Neural cell (in vitro differentiated cells): Measurements from ENCODE around the gene GRK7. TPM values are rescaled to one million over a fixed set of nuclear protein-coding genes. Genes with fewer than 3 reads are reported as not detected.

Experiments used
- H2AFZ ChIP-seq: fragments of 200-600, 300-800 bp; sonication (generic), shearing (Covaris generic); 2 replicates; pipeline ENCODE4 v1.6.0; 2014; ENCODE audit warnings: low read depth, mild to moderate bottlenecking, antibody characterized with exemption, low read length, moderate library complexity
- H3F3A ChIP-seq: fragments of 200-600 bp; shearing (Covaris generic); 2 replicates; pipeline ENCODE4 v1.6.1; 2016; ENCODE audit warnings: mild to moderate bottlenecking, moderate library complexity, mixed read lengths, antibody characterized with exemption, low read length; ENCODE audit not compliant: insufficient read depth, poor library complexity, severe bottlenecking
- H3K27ac ChIP-seq: fragments of 200-600, 300-800 bp; sonication (generic), shearing (Covaris generic); 2 replicates; pipeline ENCODE4 v1.5.1; 2014; ENCODE audit warnings: mild to moderate bottlenecking, low read length, moderate library complexity
- H3K27me3 ChIP-seq: fragments of 300-800, 200-600 bp; sonication (generic), shearing (Covaris generic); 2 replicates; pipeline ENCODE4 v1.6.0; 2014; ENCODE audit warnings: mild to moderate bottlenecking, low read depth, low read length, moderate library complexity; ENCODE audit not compliant: insufficient read depth
- H3K36me3 ChIP-seq: fragments of 300-800, 200-600 bp; sonication (generic), shearing (Covaris generic); 2 replicates; pipeline ENCODE4 v1.5.1; 2014; ENCODE audit warnings: mild to moderate bottlenecking, antibody characterized with exemption, low read length, moderate library complexity; ENCODE audit not compliant: insufficient read depth
- H3K4me2 ChIP-seq: fragments of 300-800, 200-600 bp; sonication (generic), shearing (Covaris generic); 2 replicates; pipeline ENCODE4 v1.6.0; 2014; ENCODE audit warnings: mild to moderate bottlenecking, low read length
- H3K4me3 ChIP-seq: fragments of 300-800, 200-600 bp; sonication (generic), shearing (Covaris generic); 2 replicates; pipeline ENCODE4 v1.5.1; 2014; ENCODE audit warnings: mild to moderate bottlenecking, low read length, moderate library complexity
- H3K79me2 ChIP-seq: fragments of 200-600 bp; shearing (Covaris generic); replicated peaks from 2 replicates; pipeline ENCODE4 v1.6.0; 2014; ENCODE audit warnings: mild to moderate bottlenecking, low read length, moderate library complexity; ENCODE audit not compliant: insufficient read depth
- H3K9ac ChIP-seq: fragments of 300-800, 200-600 bp; sonication (generic), shearing (Covaris generic); 2 replicates; pipeline ENCODE4 v1.6.1; 2016; ENCODE audit warnings: mild to moderate bottlenecking, low read length, mixed read lengths
- H3K9me2 ChIP-seq: fragments of 200-600 bp; shearing (Covaris generic); 2 replicates; pipeline ENCODE4 v1.6.1; 2016; ENCODE audit warnings: mild to moderate bottlenecking, low read length, mixed read lengths; ENCODE audit not compliant: insufficient read depth
- H3K9me3 ChIP-seq: fragments of 200-600, 300-800 bp; sonication (generic), shearing (Covaris generic); 2 replicates; pipeline ENCODE4 v1.6.1; 2016; ENCODE audit warnings: mild to moderate bottlenecking, mixed run types, low read length, moderate library complexity, mixed read lengths
- H4K20me1 ChIP-seq: fragments of 200-600 bp; shearing (Covaris generic); 2 replicates; pipeline ENCODE4 v1.6.1; 2016; ENCODE audit warnings: mild to moderate bottlenecking, mixed run types; ENCODE audit not compliant: insufficient read depth
- EP300 ChIP-seq: fragments of 450-650 bp; conservative IDR thresholded peaks from 2 replicates; pipeline ENCODE4 v1.6.1; 2014; ENCODE audit warnings: antibody characterized with exemption, mild to moderate bottlenecking, moderate library complexity; ENCODE audit not compliant: poor library complexity, severe bottlenecking
- EZH2 ChIP-seq: fragments of 200-600, 300-800 bp; shearing (Covaris generic), sonication (generic); IDR thresholded peaks from 2 replicates; pipeline ENCODE4 v1.6.1; 2014; ENCODE audit warnings: antibody characterized with exemption, low read length, borderline replicate concordance, mild to moderate bottlenecking; ENCODE audit not compliant: insufficient read depth, poor library complexity, severe bottlenecking
- MXI1 ChIP-seq: fragments of 450-650 bp; conservative IDR thresholded peaks from 2 replicates; pipeline ENCODE4 v1.6.1; 2014; ENCODE audit warnings: antibody characterized with exemption, mild to moderate bottlenecking; ENCODE audit not compliant: poor library complexity, severe bottlenecking
- POLR2AphosphoS5 ChIP-seq: IDR thresholded peaks from 2 replicates; pipeline ENCODE4 v1.6.1; 2012
- RAD21 ChIP-seq: fragments of 450-650 bp; conservative IDR thresholded peaks from 2 replicates; pipeline ENCODE4 v1.6.1; 2014; ENCODE audit warnings: antibody characterized with exemption, mild to moderate bottlenecking, moderate library complexity
- REST ChIP-seq: IDR thresholded peaks from 2 replicates; pipeline ENCODE4 v1.6.1; 2012; ENCODE audit warnings: borderline replicate concordance
- SMC3 ChIP-seq: fragments of 450-650 bp; conservative IDR thresholded peaks from 2 replicates; pipeline ENCODE4 v1.6.1; 2014; ENCODE audit warnings: antibody characterized with exemption, mild to moderate bottlenecking, moderate library complexity; ENCODE audit not compliant: poor library complexity
- TAF1 ChIP-seq: IDR thresholded peaks from 2 replicates; pipeline ENCODE4 v1.6.1; 2012; ENCODE audit warnings: low read depth
- polyA plus RNA-seq: library from polyadenylated mRNA; depleted of rRNA; stranded (reverse); fragments of >200 nt; gene quantifications from 2 replicates; pipeline ENCODE4 v1.2.3, GENCODE V29; 2014
- TF ChIP-seq, protein P1 (sequence below): fragments of 450-650 bp; IDR thresholded peaks from 2 replicates; pipeline ENCODE4 v1.5.1; 2014; ENCODE audit warnings: antibody characterized with exemption, mild to moderate bottlenecking, moderate library complexity; ENCODE audit not compliant: poor library complexity, severe bottlenecking

The GRK7 gene
- polyA plus RNA-seq, 1 donor from 2014 or later, result not detected

DNA sequence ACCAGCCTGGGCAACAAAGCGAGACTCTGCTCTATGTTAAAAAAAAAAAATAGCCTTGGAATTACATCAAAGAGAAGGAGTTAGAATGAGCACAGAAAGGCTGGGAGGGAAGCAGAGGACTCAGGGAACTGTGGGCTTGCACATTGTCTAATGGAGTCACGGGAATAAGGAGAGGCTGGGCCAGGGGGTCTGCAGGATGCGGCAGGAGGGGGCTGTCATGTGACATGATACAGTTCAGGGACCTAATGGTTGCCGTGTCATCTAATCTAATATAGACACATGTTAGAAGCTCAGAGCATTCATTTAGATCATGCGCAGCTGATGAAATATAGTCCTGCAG is 32.5 kb downstream of the GRK7 start:
- Histone ChIP-seq H3K4me2 (no peak overlapping the region), H3K27me3 (no peaks in the 10 kb centered on the region), H3K36me3 (no peaks in the 10 kb centered on the region), H3F3A (no peaks in the 10 kb centered on the region), H4K20me1 (no peaks in the 10 kb centered on the region), H3K9ac (no peak overlapping the region), H3K79me2 (no peaks in the 10 kb centered on the region), H3K27ac (no peak overlapping the region), H2AFZ (no peak overlapping the region), H3K4me3 (no peak overlapping the region), H3K9me2 (no peaks in the 10 kb centered on the region), H3K9me3 (no peaks in the 10 kb centered on the region)
- no peak for TF ChIP-seq EP300
- TF ChIP-seq, protein P1, sequence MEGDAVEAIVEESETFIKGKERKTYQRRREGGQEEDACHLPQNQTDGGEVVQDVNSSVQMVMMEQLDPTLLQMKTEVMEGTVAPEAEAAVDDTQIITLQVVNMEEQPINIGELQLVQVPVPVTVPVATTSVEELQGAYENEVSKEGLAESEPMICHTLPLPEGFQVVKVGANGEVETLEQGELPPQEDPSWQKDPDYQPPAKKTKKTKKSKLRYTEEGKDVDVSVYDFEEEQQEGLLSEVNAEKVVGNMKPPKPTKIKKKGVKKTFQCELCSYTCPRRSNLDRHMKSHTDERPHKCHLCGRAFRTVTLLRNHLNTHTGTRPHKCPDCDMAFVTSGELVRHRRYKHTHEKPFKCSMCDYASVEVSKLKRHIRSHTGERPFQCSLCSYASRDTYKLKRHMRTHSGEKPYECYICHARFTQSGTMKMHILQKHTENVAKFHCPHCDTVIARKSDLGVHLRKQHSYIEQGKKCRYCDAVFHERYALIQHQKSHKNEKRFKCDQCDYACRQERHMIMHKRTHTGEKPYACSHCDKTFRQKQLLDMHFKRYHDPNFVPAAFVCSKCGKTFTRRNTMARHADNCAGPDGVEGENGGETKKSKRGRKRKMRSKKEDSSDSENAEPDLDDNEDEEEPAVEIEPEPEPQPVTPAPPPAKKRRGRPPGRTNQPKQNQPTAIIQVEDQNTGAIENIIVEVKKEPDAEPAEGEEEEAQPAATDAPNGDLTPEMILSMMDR, result no peak
- TF ChIP-seq POLR2AphosphoS5, result no peak
- no peak for TF ChIP-seq REST
- no peak for TF ChIP-seq MXI1
- TF ChIP-seq TAF1, result no peak
- no peak for TF ChIP-seq EZH2
- no peak for TF ChIP-seq SMC3
- TF ChIP-seq RAD21, result no peak

DNA sequence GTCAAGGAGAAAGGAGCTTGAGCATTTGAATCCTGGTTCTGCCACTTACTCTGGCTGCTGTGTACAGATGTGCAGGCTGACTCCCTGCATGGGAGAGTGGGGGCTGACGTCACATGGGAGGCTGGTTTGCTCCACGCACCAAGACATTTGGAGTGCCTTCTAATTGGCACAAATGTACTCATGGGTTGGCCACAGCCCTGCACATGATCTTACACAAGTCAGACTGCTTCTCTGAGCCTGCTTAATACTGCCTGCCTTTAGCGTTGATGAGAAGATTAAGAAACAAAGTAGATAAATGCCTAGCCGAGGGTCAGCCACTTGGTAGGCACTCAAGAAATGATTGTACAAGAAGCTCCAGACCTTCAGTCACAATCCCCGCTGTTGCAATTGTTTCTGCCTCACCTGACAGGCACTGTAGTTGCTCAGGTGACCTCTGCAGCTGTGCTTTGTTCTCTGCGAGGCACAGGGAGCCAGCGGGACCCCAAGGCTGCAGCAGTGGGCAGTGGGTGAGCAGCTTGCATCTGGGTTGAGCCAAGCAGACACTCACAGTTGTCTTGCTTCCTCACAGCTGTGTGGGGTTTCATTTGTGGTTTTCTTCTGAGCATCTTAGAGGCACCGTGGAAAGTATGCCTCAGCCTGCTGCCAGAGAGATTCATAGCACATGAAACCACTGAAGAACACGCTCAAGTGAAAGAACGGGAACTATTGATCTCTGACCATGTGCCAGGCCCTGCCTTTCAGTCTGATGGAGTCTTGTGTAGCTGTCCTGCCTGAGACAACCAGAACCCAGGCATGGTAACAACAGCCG is 33.1 kb downstream of the GRK7 start:
- no peak overlapping the region for H3K4me2 ChIP-seq
- H3K27ac ChIP-seq, result no peak overlapping the region
- no peak overlapping the region for H2AFZ ChIP-seq

More for the DNA sequence above, 33.1 kb downstream of the GRK7 start:
- no peaks in the 10 kb centered on the region for H4K20me1 ChIP-seq
- no peaks in the 10 kb centered on the region for H3K9me2 ChIP-seq
- no peaks in the 10 kb centered on the region for H3K9me3 ChIP-seq
- no peaks in the 10 kb centered on the region for H3K79me2 ChIP-seq
- H3K27me3 ChIP-seq, result no peaks in the 10 kb centered on the region
- no peaks in the 10 kb centered on the region for H3K36me3 ChIP-seq
- H3F3A ChIP-seq, result no peaks in the 10 kb centered on the region
- H3K4me3 ChIP-seq, result no peak overlapping the region
- no peak overlapping the region for H3K9ac ChIP-seq
- no peak for TF ChIP-seq SMC3
- no peak for TF ChIP-seq MXI1
- TF ChIP-seq EZH2, result no peak
- TF ChIP-seq TAF1, result no peak
- no peak for TF ChIP-seq EP300
- TF ChIP-seq, protein P1, result no peak
- TF ChIP-seq REST, result no peak
- no peak for TF ChIP-seq RAD21
- TF ChIP-seq POLR2AphosphoS5, result no peak
